ENCODE results near the gene CDK6. TPM values are rescaled to one million over a fixed set of nuclear protein-coding genes. Genes with fewer than 3 reads are reported as not detected.
A peak's percentile ranks its signal among the peaks of the same experiment; 100 is the strongest.

CDK6 gene
- total RNA-seq, 1 experiment from 2014 or later = 73.4 TPM

- no peak for DNase-seq (ENCODE audit: low read depth)
Observed at GRCh38 chr7:92794831-92795230, 41.5 kb downstream of the CDK6 start.

- DNase-seq (ENCODE audit: low read depth) = no peak
Observed at GRCh38 chr7:92794391-92794790, 42.0 kb downstream of the CDK6 start.

- no peak for DNase-seq (ENCODE audit: low read depth)
Observed at GRCh38 chr7:92793656-92794205, 42.6 kb downstream of the CDK6 start.

- DNase-seq (ENCODE audit: low read depth) = peak; percentile 60
Observed at GRCh38 chr7:92790992-92791391, 45.4 kb downstream of the CDK6 start.

GRCh38 chr7:92788559-92789183 lies 47.7 kb downstream of the CDK6 start:
- no peak for DNase-seq (ENCODE audit: low read depth)

- no peak for DNase-seq (ENCODE audit: low read depth)
Observed at GRCh38 chr7:92785923-92786322, 50.5 kb downstream of the CDK6 start.

- no peak for DNase-seq (ENCODE audit: low read depth)
Observed at GRCh38 chr7:92784935-92785334, 51.4 kb downstream of the CDK6 start.

- no peak for DNase-seq (ENCODE audit: low read depth)
Observed at GRCh38 chr7:92783260-92784201, 52.8 kb downstream of the CDK6 start.

- no peak for DNase-seq (ENCODE audit: low read depth)
Observed at GRCh38 chr7:92782855-92783254, 53.5 kb downstream of the CDK6 start.

GRCh38 chr7:92782236-92782635 lies 54.1 kb downstream of the CDK6 start:
- DNase-seq (ENCODE audit: low read depth) = no peak

GRCh38 chr7:92781117-92781720 lies 55.2 kb downstream of the CDK6 start:
- DNase-seq (ENCODE audit: low read depth) = no peak

- DNase-seq (ENCODE audit: low read depth) = no peak
Observed at GRCh38 chr7:92778972-92779371, 57.4 kb downstream of the CDK6 start.

GRCh38 chr7:92777993-92778392 lies 58.4 kb downstream of the CDK6 start:
- DNase-seq (ENCODE audit: low read depth) = no peak

GRCh38 chr7:92773808-92774207 lies 62.6 kb downstream of the CDK6 start:
- no peak for DNase-seq (ENCODE audit: low read depth)

GRCh38 chr7:92769844-92770243 lies 66.5 kb downstream of the CDK6 start:
- no peak for DNase-seq (ENCODE audit: low read depth)

GRCh38 chr7:92769394-92769699 lies 67.0 kb downstream of the CDK6 start:
- no peak for DNase-seq (ENCODE audit: low read depth)

GRCh38 chr7:92768501-92769393 lies 67.6 kb downstream of the CDK6 start:
- no peak for DNase-seq (ENCODE audit: low read depth)

- DNase-seq (ENCODE audit: low read depth) = peak; percentile 57
Observed at GRCh38 chr7:92767437-92767836, 68.9 kb downstream of the CDK6 start.

- DNase-seq (ENCODE audit: low read depth) = peak; percentile 65
Observed at GRCh38 chr7:92766461-92767003, 69.8 kb downstream of the CDK6 start.

GRCh38 chr7:92765725-92766124 lies 70.6 kb downstream of the CDK6 start:
- peak; percentile 84 for DNase-seq (ENCODE audit: low read depth)
